GM12878 (cell line): ENCODE results near the gene CTNNA2. TPM values are rescaled to one million over a fixed set of nuclear protein-coding genes. Genes with fewer than 3 reads are reported as not detected.
A peak's percentile ranks its signal among the peaks of the same experiment; 100 is the strongest.

Source experiments
- ATF2 ChIP-seq: IDR thresholded peaks from 2 replicates; pipeline ENCODE4 v1.6.1; 2012; ENCODE audit warnings: low read length, inconsistent platforms
- ATF3 ChIP-seq: IDR thresholded peaks from 2 replicates; pipeline ENCODE4 v1.6.1; 2011; ENCODE audit warnings: low read depth, mild to moderate bottlenecking, low read length, moderate library complexity, borderline replicate concordance; ENCODE audit errors: extremely low read depth
- BHLHE40 ChIP-seq, 2 experiments: fragments of 450-650 bp in 1 of 2; IDR thresholded peaks; 2 replicates each; pipeline ENCODE4 v1.6.1; 2011 to 2017; ENCODE audit warnings: low read depth in 2 of 2, borderline replicate concordance in 1 of 2, improper control_type of control experiment in 1 of 2, low read length in 1 of 2, mild to moderate bottlenecking in 1 of 2
- CHD4 ChIP-seq: fragments of 200-600 bp; sonication (generic); IDR thresholded peaks from 2 replicates; pipeline ENCODE4 v1.6.1; 2016; ENCODE audit warnings: mild to moderate bottlenecking
- CREB1 ChIP-seq: IDR thresholded peaks from 2 replicates; pipeline ENCODE4 v1.6.1; 2012; ENCODE audit warnings: low read depth, mild to moderate bottlenecking, inconsistent platforms
- HDGF ChIP-seq: fragments of 450-650 bp; IDR thresholded peaks from 2 replicates; pipeline ENCODE4 v1.6.1; 2016; ENCODE audit warnings: antibody characterized with exemption
- KAT2A ChIP-seq: conservative IDR thresholded peaks from 2 replicates; pipeline ENCODE4 v1.6.1; 2011; ENCODE audit warnings: low read depth, low read length; ENCODE audit not compliant: control insufficient read depth
- MLLT1 ChIP-seq: fragments of 450-650 bp; IDR thresholded peaks from 2 replicates; pipeline ENCODE4 v1.6.1; 2016; ENCODE audit warnings: mild to moderate bottlenecking
- MTA3 ChIP-seq: IDR thresholded peaks from 2 replicates; pipeline ENCODE4 v1.6.1; 2012; ENCODE audit warnings: low read length, inconsistent platforms, borderline replicate concordance
- MXI1 ChIP-seq: fragments of 150-350 bp; IDR thresholded peaks from 2 replicates; pipeline ENCODE4 v1.6.1; 2011; ENCODE audit warnings: low read depth, mild to moderate bottlenecking, inconsistent platforms, low read length, improper control_type of control experiment
- MYB ChIP-seq: fragments of 150-350 bp; IDR thresholded peaks from 2 replicates; pipeline ENCODE4 v1.6.1; 2014; ENCODE audit warnings: mild to moderate bottlenecking, low read depth, low read length, borderline replicate concordance
- MYC ChIP-seq: IDR thresholded peaks from 2 replicates; pipeline ENCODE4 v1.6.1; 2011; ENCODE audit warnings: mild to moderate bottlenecking, low read length, moderate library complexity, inconsistent platforms; ENCODE audit not compliant: insufficient read depth, insufficient replicate concordance, insufficient read length, severe bottlenecking
- POLR2AphosphoS5 ChIP-seq: IDR thresholded peaks from 2 replicates; pipeline ENCODE4 v1.6.1; 2011; ENCODE audit warnings: mild to moderate bottlenecking, low read length, inconsistent platforms
- POU2F2 ChIP-seq: IDR thresholded peaks from 3 replicates; pipeline ENCODE4 v1.6.1; 2011; ENCODE audit warnings: low read depth, mild to moderate bottlenecking, low read length, borderline replicate concordance
- RAD51 ChIP-seq: fragments of 450-650 bp; IDR thresholded peaks from 2 replicates; pipeline ENCODE4 v1.6.1; 2016; ENCODE audit warnings: moderate library complexity, mild to moderate bottlenecking, inconsistent platforms
- SKIL ChIP-seq: fragments of 450-650 bp; IDR thresholded peaks from 2 replicates; pipeline ENCODE4 v1.6.1; 2017; ENCODE audit warnings: mild to moderate bottlenecking, low read depth, inconsistent platforms; ENCODE audit not compliant: poor library complexity, severe bottlenecking
- TARDBP ChIP-seq: IDR thresholded peaks from 2 replicates; pipeline ENCODE4 v1.6.1; 2016; ENCODE audit warnings: borderline replicate concordance
- TBL1XR1 ChIP-seq: IDR thresholded peaks from 2 replicates; pipeline ENCODE4 v1.6.1; 2012; ENCODE audit warnings: low read depth, low read length, improper control_type of control experiment
- YBX1 ChIP-seq: fragments of 450-650 bp; IDR thresholded peaks from 2 replicates; pipeline ENCODE4 v1.6.1; 2016; ENCODE audit warnings: antibody characterized with exemption
- ZBTB33 ChIP-seq: fragments of 450-650 bp; IDR thresholded peaks from 2 replicates; pipeline ENCODE4 v1.6.1; 2017; ENCODE audit warnings: mild to moderate bottlenecking
- ZZZ3 ChIP-seq: IDR thresholded peaks from 2 replicates; pipeline ENCODE4 v1.6.1; 2011; ENCODE audit warnings: low read depth; ENCODE audit not compliant: control insufficient read depth, insufficient read length
- polyA plus RNA-seq, 11 experiments: library from polyadenylated mRNA; depleted of rRNA in 4 of 11; unstranded in 6 of 11; stranded (reverse) in 5 of 11; fragments of >200 nt; fragmentation: Nextera tagmentation in 4 of 11; fragmentation: Illumina TruSeq in 1 of 11; extraction: Ambion mirVana in 4 of 11; extraction: Trizol in 1 of 11; gene quantifications; 1 replicate in 1 of 11; 2 replicates in 10 of 11; pipeline versions ENCODE4 v1.2.1 to v1.2.3, GENCODE V29; 2011 to 2016; ENCODE audit warnings: inconsistent platforms in 2 of 11, missing spikeins in 2 of 11, low read depth in 1 of 11
- total RNA-seq, 4 experiments: library from RNA; depleted of rRNA in 3 of 4; stranded (reverse); fragments of >200 nt in 3 of 4; fragmentation: Illumina TruSeq in 1 of 4; extraction: Trizol in 1 of 4; gene quantifications; 2 replicates each; pipeline versions ENCODE4 v1.2.1 to v1.2.3, GENCODE V29; 2013 to 2021

The CTNNA2 gene
- total and polyA plus RNA-seq, 10 of the 15 experiments (the other 5 are each of a cell fraction or from before 2014, with no cell fraction given): 2.4 to 36.2 (median 6.6) TPM

DNA sequence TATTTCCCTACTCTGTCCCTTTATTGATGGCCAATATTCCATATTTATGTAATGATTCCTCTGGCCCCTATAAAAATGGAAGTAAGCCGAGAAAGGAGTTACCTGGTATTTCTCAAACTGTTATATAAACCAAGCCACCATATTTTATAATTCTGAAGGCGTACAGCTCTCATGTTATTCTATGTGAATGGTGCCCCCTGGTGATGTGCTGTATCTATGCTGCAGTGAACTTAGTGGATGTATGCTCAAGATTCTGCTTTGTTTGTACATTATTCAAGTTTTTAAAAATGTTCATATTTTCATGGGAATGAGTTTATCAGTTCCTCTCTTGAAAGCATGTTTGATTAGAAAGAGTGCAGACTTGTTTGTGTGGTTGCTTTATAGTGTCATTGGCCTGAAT lies 986.2 kb downstream of the CTNNA2 start (continued):
- TF ChIP-seq MXI1: no peak
- no peak for TF ChIP-seq MTA3
- no peak for TF ChIP-seq ATF3
- TF ChIP-seq CREB1: no peak
- no peak for TF ChIP-seq HDGF
- no peak for TF ChIP-seq CHD4
- no peak for TF ChIP-seq POU2F2
- no peak for TF ChIP-seq POLR2AphosphoS5
- no peak for TF ChIP-seq BHLHE40 (IDR thresholded peaks at IDR 0.05; ENCODE audit: borderline replicate concordance in 1 of 2, low read depth in 2 of 2, low read length in 1 of 2)
- no peak for TF ChIP-seq ZZZ3
- no peak for TF ChIP-seq TARDBP
- TF ChIP-seq MYC: no peak
- no peak for TF ChIP-seq YBX1
- no peak for TF ChIP-seq TBL1XR1
- TF ChIP-seq KAT2A: no peak
- TF ChIP-seq RAD51: 0 out of 2 replicates have a peak, but pooled peaks have one; percentile 17
- peak; percentile 34 for TF ChIP-seq SKIL
- no peak for TF ChIP-seq MYB
- no peak for TF ChIP-seq ZBTB33
- TF ChIP-seq MLLT1: peak; percentile 25; the same call in 1 of the 2 replicates
- TF ChIP-seq ATF2: no peak
